ENCODE measurements around the gene IRF2BPL.

- no peak for TF ChIP-seq CTCF (IDR thresholded peaks at IDR 0.05)
- TF ChIP-seq POLR2A (IDR thresholded peaks at IDR 0.05) = no peak
Observed at GRCh38 chr14:77043177-77043983, 14.9 kb upstream of the IRF2BPL start.

Data from prostate gland (tissue), 2 donors.